Limb (tissue), 2 donors: ENCODE measurements around the gene CDK10.
"Not testable (repeated sequence)": the region's sequence is repeated elsewhere in the genome, so short reads cannot be mapped to it uniquely, and the experiment has no call there.

ENCODE experiments used
- DNase-seq, 2 donors: peaks; one replicate each; pipeline ENCODE4 v3.0.0-alpha.2; 2016; ENCODE audit errors: extremely low spot score in 2 of 2

The CDK10 gene

GRCh38 chr16:89667633-89668032 is 18.9 kb upstream of the CDK10 start:
- DNase-seq, result no peak

DNA sequence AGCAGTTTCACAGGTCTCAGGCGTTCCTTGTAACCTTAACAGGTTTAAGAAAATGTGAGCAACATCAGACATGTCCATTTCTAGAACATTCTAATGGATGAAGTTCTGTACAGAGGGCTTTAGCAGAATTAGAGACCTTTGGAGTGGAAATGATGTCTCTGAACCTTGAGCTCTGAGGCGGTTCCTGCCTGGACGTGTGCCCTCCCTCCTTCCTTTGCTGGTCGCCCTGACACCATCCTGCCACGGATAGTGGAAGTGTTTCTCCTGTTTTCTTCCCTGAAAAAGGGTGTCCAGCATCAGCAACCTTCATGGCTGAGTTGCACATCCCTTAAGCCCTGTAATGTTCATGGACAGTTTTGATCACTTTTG is 17.7 kb upstream of the CDK10 start:
- no peak for DNase-seq

DNA sequence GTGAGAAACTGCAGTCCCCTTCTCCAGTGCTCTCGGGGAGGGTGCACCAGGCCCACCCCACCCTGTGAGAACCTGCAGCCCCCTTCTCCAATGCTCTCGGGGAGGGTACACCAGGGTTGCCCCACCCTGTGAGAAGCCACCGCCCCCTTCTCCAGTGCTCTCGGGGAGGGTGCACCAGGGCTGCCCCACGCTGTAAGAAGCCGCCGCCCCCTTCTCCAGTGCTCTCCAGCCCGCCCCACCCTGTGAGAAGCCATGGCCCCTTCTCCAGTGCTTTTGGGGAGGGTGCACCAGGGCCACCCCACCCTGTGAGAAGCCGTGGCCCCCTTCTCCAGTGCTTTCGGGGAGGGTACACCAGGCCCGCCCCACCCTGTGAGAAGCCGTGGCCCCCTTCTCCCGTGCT is 16.7 kb upstream of the CDK10 start:
- no peak for DNase-seq

- DNase-seq, result no peak
These were observed 15.7 kb upstream of the CDK10 start for GRCh38 chr16:89670496-89671431.

- DNase-seq, result not testable (repeated sequence)
These were observed 14.9 kb upstream of the CDK10 start for GRCh38 chr16:89671565-89671964.

- DNase-seq, result no peak
These were observed 14.1 kb upstream of the CDK10 start for GRCh38 chr16:89672177-89672941.

DNA sequence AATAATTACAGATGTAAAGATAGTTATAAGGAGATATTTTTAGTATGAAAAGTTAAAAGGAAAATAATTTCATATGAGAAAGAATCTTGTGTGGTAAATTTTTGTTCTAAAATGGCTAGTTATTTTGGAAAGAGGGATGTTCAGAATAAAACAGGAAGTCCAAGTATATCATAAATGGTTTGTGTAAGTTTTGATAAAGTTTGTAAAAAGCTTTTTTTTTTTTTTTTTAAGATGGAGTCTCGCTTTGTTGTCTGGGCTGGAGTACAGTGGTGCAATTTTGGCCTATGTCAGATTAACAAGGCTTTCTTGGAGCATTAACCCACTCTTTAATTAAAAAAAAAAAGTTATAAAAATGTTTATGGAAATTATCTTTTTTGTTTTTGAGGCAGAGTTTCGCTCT is 8.2 kb upstream of the CDK10 start:
- no peak for DNase-seq

DNA sequence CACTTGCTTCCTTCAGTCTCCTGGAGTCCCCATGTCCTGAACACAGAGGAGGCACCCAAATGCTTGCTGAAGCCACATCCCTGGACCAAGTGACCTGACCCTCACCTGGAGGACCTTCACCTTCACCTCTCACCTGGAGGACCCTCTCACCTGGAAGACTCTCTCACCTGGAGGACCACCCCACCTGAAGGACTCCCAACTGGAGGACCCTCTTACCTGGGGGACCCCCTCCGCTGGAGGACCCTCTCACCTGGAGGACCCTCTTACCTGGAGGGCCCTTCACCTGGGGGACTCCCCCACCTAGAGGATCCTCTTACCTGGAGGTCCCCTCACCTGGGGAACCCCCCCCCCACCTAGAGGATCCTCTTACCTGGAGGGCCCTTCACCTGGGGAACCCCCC is 573 bp upstream of the CDK10 start:
- DNase-seq, result no peak

DNA sequence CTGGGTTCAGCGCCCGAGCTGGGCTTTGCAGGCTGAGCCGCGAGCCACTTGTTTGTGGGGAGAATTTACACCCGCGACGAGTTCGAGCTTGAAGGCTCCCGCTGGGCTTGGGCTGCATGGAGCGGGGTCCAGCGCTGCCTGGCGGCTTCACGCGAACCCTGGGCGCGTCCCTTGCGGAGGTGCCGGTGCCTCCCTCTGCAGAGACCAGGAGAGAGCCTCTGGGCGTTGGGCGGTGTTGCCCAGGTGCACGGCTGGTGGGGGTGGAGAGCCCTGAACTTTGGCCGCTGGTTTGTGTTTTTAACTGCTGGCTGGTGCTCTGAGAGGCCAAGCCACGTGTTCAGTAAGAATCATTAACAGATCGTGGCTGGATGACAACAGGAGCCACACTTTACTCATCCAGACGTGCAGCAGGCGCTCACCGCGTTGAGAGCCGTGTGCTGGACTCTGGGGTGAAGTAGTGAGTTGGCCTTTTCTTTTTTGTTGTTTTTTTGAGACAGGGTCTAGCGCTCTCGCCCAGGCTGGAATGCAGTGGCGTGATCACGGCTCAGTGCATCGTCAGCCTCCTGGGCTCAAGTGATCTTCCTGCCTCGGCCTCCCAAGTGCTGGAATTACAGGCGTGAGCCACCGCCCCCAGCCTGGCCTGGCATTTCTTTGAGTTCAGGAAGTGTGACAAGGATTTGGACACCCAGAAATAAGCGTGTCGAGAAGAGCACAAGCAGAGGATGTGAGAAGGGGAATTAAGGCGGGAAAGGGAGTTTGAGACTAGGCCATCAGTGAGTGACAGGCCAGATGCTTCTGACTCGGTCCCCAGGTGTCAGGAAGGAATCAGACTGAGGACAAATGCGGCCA is 827 bp downstream of the CDK10 start:
- DNase-seq, result no peak

DNA sequence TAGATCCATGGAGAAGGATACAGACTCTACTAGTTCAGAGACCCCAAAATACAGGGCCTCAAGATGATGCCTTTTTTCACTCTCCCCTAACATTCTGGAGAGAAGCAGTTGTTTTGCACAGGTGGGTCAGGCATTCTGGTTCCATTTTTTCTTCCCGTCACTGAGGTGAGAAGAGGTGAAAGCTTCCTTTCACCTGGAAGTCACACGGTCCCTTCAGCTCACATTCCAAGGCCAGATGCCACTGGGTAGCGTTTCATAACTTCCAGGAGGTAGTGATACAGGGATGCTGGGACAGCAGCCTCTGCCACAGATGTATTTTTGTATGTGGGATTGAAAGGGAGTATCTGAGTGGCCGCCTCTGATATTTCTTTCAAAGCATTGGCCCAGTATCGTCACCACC is 1.9 kb downstream of the CDK10 start:
- DNase-seq, result no peak

DNA sequence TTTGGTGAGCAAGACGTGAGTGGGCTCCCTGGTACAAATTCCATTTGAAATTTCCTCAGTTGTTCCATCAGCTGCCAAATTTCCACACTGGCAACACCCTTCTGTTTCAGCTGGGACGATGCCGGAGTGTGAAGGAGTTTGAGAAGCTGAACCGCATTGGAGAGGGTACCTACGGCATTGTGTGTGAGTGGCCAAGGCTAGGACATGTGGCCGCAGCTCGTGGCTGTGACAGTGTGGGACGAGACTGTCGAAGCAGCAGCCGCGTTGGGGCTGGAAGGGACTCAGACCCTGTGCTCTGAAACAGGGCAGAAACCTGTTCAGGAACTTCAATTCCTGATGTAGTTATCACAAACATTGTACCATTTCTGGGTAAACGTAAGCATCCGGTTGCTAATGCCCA is 2.7 kb downstream of the CDK10 start:
- DNase-seq, result no peak

- DNase-seq, result not testable (repeated sequence)
These were observed 3.1 kb downstream of the CDK10 start for GRCh38 chr16:89689621-89690020.

DNA sequence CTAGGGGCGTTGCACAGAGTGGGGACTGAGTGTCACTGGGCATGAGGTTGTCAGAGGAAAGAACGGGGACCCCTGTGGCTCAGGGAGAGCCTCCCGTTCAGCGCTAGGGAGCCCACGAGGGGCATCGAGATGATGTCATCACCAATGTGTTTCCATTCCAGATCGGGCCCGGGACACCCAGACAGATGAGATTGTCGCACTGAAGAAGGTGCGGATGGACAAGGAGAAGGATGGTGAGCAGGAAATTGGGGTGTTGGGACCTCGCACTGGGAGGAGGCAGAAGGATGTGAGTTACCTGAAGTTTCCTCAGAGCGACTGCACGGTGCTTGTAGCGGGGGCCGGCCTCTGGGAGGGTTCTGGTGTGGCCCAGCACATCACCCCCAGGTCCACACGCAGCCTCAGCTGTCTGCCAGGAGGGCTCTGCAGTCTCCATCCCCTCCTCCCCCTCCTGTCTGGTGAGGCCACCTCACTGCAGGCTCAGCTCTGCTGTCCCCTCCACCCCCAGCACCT is 4.0 kb downstream of the CDK10 start:
- no peak for DNase-seq

DNA sequence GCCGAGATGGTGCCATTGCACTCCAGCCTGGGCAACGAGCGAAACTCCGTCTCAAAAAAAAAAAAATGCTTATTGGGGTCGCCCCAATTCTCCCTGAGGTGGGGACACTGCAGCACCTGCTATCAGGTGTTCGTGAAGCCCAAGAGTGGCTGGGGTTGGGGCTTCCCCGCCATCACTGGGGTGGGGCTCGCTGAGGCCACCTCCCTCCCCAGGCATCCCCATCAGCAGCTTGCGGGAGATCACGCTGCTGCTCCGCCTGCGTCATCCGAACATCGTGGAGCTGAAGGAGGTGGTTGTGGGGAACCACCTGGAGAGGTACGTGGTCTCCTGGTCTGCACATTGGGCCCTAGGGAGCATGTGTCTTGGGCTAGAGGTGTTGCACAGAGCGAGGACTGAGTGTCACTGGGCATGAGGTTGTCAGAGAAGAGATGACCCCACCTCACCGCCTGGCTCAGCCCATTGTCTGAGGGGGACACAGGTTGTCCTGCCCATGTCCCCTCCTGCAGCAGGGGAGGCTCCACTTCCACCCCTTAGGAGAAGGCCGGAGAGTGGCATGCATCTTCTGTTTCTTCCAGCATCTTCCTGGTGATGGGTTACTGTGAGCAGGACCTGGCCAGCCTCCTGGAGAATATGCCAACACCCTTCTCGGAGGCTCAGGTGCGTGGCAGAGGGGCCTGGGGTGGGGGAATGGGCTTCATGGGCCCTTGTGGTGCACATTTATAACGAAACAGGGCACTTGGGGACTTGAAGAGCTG is 4.9 kb downstream of the CDK10 start:
- DNase-seq, result no peak

- DNase-seq, result no peak
These were observed 5.6 kb downstream of the CDK10 start for GRCh38 chr16:89691986-89692569.

- DNase-seq, result no peak
These were observed 6.8 kb downstream of the CDK10 start for GRCh38 chr16:89693289-89693731.

DNA sequence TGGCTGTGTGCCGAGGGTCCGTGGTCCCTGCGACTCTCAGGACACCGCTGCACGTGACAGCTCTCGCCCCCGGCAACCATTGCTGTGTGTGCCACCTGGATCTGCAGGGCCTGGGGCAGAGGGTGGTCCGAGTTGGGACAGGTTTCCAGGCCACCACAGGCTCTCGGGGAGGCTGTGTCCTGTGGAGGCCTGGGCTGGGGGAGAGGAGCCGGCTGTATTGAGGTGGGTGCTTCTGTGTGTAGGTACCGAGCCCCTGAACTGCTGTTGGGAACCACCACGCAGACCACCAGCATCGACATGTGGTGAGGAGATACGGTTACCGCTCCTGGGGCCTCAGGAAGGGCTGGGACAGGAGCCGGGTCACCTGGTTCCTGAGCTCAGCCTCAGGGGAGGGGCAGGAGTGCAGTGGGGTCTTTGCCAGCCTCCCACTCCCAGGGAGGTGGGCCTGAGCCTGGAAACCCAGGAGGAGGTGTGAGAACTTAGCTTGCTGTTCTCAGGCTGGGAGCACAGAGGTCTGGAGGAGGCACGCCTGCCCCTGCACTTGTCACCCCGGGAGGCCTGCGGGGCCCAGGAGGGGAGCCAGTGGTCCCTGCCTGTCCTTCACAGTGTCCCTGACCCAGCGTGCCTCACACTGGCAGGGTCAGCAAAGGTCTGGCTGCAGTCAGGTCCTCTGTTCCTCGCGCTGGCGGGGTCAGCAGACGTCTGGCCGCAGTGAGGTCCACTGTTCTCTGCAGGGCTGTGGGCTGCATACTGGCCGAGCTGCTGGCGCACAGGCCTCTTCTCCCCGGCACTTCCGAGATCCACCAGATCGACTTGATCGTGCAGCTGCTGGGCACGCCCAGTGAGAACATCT is 7.7 kb downstream of the CDK10 start:
- DNase-seq, result no peak

GRCh38 chr16:89694784-89695085 is 8.2 kb downstream of the CDK10 start:
- DNase-seq, result not testable (repeated sequence)

DNA sequence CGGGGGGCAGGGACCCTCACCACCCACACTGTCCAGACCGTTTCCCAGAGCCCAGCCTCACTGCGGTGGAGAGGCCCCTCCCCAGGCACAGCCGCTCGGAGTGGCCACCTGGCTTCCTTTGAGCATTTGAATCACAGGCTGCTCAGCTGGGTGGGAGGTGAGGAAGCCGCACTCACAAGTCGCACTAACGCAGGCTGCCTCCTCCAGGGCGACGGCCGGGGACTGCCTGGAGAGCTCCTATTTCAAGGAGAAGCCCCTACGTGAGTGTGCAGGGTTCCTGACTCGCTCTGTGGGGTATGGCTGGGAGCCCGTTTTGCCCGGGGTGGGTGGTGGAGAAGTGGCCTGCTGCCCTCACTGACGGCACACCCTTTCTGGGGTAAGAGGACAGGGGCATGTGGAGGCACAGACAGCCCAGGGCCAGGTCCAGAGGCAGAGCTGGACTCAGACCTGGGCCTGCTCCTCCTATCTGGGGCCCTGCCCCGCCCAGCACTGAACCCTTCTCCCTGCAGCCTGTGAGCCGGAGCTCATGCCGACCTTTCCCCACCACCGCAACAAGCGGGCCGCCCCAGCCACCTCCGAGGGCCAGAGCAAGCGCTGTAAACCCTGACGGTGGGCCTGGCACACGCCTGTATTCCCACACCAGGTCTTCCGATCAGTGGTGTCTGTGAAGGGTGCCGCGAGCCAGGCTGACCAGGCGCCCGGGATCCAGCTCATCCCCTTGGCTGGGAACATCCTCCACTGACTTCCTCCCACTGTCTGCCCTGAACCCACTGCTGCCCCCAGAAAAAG is 8.8 kb downstream of the CDK10 start:
- DNase-seq, result no peak
